Muscle of leg (tissue), 16 donors: Measurements from ENCODE around the gene HAPLN2. TPM values are rescaled to one million over a fixed set of nuclear protein-coding genes. Genes with fewer than 3 reads are reported as not detected.

Experiments used
- DNase-seq: peaks from one replicate; pipeline ENCODE4 v3.0.0; 2013
- H3K27ac ChIP-seq: one replicate; pipeline ENCODE4 v1.5.1; 2013; ENCODE audit warnings: mild to moderate bottlenecking, low read length, control low read depth
- H3K27me3 ChIP-seq: one replicate; pipeline ENCODE4 v1.6.1; 2013; ENCODE audit warnings: low read length; ENCODE audit not compliant: control insufficient read depth, insufficient read depth
- H3K36me3 ChIP-seq: one replicate; pipeline ENCODE4 v1.6.1; 2013; ENCODE audit warnings: low read length; ENCODE audit not compliant: control insufficient read depth, insufficient read depth
- H3K4me1 ChIP-seq: one replicate; pipeline ENCODE4 v1.6.1; 2013; ENCODE audit warnings: low read length; ENCODE audit not compliant: control insufficient read depth, insufficient read depth
- H3K4me3 ChIP-seq: one replicate; pipeline ENCODE4 v1.5.1; 2013; ENCODE audit warnings: low read length, control low read depth
- H3K9me3 ChIP-seq: replicated peaks from 2 replicates; pipeline ENCODE4 v1.6.1; 2013; ENCODE audit warnings: low read depth, low read length; ENCODE audit not compliant: control insufficient read depth
- WGBS: methylation state at CpG from one replicate; pipeline ENCODE4 v1.1.5; 2013; ENCODE audit warnings: missing lambda C conversion rate; ENCODE audit not compliant: insufficient coverage; 5-methylcytosine and 5-hydroxymethylcytosine counted together
- long read RNA-seq, 11 donors: transcript quantifications; one replicate each; lab custom pipeline, GENCODE V29; 2026
- polyA plus RNA-seq, 8 donors: library from polyadenylated mRNA; unstranded; fragments of 120-200 nt; gene quantifications; one replicate each; pipeline versions ENCODE4 v1.2.1 to v1.2.3, GENCODE V29; 2013; ENCODE audit warnings: inconsistent platforms in 1 of 8, low replicate concordance in 1 of 8; ENCODE audit not compliant: insufficient read length in 8 of 8, insufficient read depth in 1 of 8
- total RNA-seq: library from RNA; stranded (reverse); fragments of 120-200 nt; gene quantifications from one replicate; pipeline ENCODE4 v1.2.4, GENCODE V29; 2013

HAPLN2 gene
- total RNA-seq = 0.44 TPM
- under 1 TPM; 0.11 to 0.75 (median 0.41) TPM for polyA plus RNA-seq
- long read RNA-seq, donor 1 = 0 reads
- long read RNA-seq, donor 2 = 0 reads
- long read RNA-seq, donor 3 = 0 reads
- long read RNA-seq, donor 4 = 0 reads
- long read RNA-seq, donor 5 = 0 reads
- long read RNA-seq, donor 6, partial matches to known transcripts = 0 of 1 reads
- long read RNA-seq, donor 6, other reads (novel, unspliced or antisense) = 0 of 1 reads
- long read RNA-seq, donor 7 = 0 reads
- long read RNA-seq, donor 8 = 0 reads
- long read RNA-seq, donor 9 = 0 reads
- long read RNA-seq, donor 10 = 0 reads
- long read RNA-seq, donor 11 = 0 reads

- DNase-seq = no peak
- Histone ChIP-seq H3K36me3 (no peaks in the 10 kb centered on the region), H3K27me3 (peaks cover 54% of the 10 kb centered on the region), H3K4me1 (peaks cover 6% of the 10 kb centered on the region), H3K9me3 (no peaks in the 10 kb centered on the region), H3K27ac (no peak within 1 kb of the TSS), H3K4me3 (no peak within 1 kb of the TSS)
- WGBS = 6% methylated on average over 3 of the region's 7 CpGs
Observed at GRCh38 chr1:156618853-156619581, at the start of gene HAPLN2. Gene HAPLN2 (plus strand): TSS chr1:156619415. CDS start chr1:156623491, 4,076 bp downstream.

DNA sequence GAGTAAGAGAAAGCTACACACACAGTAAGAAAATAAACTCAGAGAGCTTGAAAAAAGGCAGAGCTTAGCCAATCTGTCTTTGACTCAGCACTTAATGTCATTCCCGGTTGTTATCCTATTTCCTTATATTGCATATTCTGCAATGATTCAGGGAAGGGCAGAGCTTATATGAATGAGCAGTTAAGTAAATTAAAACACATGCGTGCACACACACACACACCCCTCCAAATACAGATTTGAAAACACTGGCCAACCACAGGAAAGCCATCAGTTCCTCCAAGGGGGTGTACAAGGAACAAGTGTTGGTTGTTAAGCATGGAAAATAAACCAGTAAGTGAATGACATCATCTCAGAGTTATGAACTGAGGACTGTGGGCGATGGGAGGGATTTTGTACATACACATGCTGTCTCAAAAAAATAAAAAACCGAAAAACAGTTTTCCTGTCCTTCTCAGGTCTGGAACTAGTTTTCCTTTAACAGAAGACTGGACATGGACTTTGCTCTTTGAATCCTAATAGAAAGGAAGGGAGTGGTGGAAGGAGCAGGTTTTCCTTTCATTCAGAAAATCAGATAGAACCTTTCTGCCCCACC, 47.9 kb upstream of the HAPLN2 start:
- Histone ChIP-seq H3K27ac (no peak overlapping the region), H3K4me1 (peaks cover 8% of the 10 kb centered on the region), H3K4me3 (peak overlapping the region; percentile 51), H3K36me3 (peaks cover 5% of the 10 kb centered on the region), H3K27me3 (peaks cover 9% of the 10 kb centered on the region), H3K9me3 (no peaks in the 10 kb centered on the region)
- no CpG with 5 or more reads among the region's 4 CpGs for WGBS
- DNase-seq = peak; percentile 71

DNA sequence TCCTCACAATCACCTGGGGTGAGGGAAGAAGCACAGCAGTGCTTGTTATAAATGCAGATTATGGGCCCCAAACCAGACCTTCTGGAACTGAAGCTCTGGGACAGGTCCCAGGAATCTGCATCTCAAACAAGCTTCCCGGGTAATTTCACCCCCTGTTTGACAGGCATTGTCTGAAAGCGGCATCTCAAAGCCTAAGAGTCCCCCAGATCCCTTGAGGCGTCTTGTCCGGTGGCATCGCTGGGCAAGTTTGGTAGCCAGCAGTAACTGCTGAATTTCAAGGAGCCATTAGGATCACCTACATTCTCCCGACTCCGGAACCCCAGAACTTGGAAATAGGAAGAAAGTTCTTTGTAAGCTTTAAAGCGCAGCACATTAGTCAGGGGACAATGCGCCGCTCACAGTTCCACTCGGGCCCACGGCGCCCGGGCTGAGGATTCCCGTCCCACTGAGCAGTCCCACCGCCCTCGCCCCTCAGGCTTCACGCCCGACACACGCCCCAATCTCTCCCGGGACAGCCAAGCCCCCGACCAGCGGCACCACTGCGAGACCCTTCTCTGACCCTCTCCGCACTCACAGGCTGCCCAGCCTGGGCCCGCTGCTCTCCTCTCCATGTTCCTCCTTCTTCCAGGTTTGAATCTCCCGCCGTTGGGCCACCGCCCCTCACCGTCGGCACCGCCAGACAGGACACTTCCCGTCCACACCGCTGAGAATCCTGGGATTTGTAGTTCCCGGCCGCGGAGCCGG, 47.1 kb upstream of the HAPLN2 start, which contains the start of gene IQGAP3:
Gene IQGAP3 (minus strand): TSS at position 647 of the 744 bp plus-strand sequence. CDS start 36 bp downstream, at position 611.
- Histone ChIP-seq H3K9me3 (no peaks in the 10 kb centered on the region), H3K36me3 (peaks cover 5% of the 10 kb centered on the region), H3K27ac (no peak within 1 kb of the TSS), H3K4me3 (peak within 1 kb of the TSS; percentile 51), H3K27me3 (peaks cover 9% of the 10 kb centered on the region), H3K4me1 (peaks cover 8% of the 10 kb centered on the region)
- DNase-seq = peak; percentile 91
- WGBS = 0% methylated on average over 38 of the region's 38 CpGs

DNA sequence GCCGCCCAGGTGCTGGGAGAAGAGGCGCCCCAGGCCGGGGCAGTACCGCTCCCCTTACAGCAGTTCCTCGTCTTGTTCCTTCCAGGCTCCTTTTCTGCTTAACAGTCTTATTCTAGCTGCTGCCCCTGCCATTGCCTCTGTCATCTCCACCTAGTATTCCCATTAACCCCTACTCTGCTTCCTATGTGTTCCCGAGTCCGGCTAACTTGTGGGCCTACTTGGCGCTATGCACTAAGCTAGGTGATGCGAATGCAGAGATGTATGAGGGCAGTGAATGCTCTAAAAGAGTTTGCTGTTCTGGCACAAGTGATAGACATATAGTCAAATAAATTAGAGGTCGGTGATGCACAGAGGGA, 46.6 kb upstream of the HAPLN2 start:
- Histone ChIP-seq H3K27ac (no peak overlapping the region), H3K36me3 (no peaks in the 10 kb centered on the region), H3K27me3 (peaks cover 9% of the 10 kb centered on the region), H3K4me3 (peak overlapping the region; percentile 51), H3K9me3 (no peaks in the 10 kb centered on the region), H3K4me1 (peaks cover 8% of the 10 kb centered on the region)
- 26% methylated on average over 7 of the region's 10 CpGs for WGBS
- DNase-seq = no peak

DNA sequence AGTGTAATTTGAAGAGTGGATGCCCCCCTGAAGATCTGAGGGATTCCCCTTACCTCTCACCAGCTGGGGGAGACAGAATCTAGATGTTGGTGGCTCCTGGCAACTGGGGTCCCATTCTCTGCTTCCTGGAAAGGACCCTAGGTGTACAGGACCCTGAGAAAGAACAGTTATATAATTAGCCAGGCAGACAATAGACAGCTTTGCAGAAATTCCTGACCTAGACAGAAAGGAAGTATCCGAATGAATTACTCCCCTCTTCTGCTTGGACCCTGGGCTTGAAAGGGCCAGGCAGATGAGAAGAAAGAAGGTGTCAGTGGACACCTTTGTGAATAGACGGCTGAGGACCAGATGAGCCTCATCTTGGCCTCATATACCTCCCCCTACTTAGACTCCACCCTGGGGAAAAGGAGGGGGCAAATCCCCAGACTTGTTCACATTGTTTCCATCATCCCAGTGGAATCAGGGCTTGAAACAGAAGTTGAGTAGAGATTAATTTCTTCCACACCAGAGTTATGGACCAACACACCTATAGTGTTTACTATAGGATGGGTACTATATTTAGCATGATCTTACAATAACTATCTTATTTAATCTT, 45.1 kb upstream of the HAPLN2 start:
- H3K4me3 ChIP-seq = no peak overlapping the region
- WGBS = no CpG with 5 or more reads among the region's 2 CpGs
- peaks cover 9% of the 10 kb centered on the region for H3K27me3 ChIP-seq
- H3K9me3 ChIP-seq = no peaks in the 10 kb centered on the region
- H3K27ac ChIP-seq = no peak overlapping the region
- H3K36me3 ChIP-seq = no peaks in the 10 kb centered on the region
- no peak for DNase-seq
- H3K4me1 ChIP-seq = peaks cover 8% of the 10 kb centered on the region

- DNase-seq = no peak
- H3K4me1 ChIP-seq = peaks cover 6% of the 10 kb centered on the region
- no peaks in the 10 kb centered on the region for H3K36me3 ChIP-seq
- H3K27me3 ChIP-seq = peaks cover 9% of the 10 kb centered on the region
- no peak overlapping the region for H3K4me3 ChIP-seq
- H3K27ac ChIP-seq = no peak overlapping the region
- no peaks in the 10 kb centered on the region for H3K9me3 ChIP-seq
- WGBS = 59% methylated on average over 2 of the region's 3 CpGs
Observed at GRCh38 chr1:156577550-156577949, 41.7 kb upstream of the HAPLN2 start.

GRCh38 chr1:156578055-156578454, 41.2 kb upstream of the HAPLN2 start:
- H3K4me1 ChIP-seq = peaks cover 5% of the 10 kb centered on the region

GRCh38 chr1:156579472-156579871, 39.7 kb upstream of the HAPLN2 start, which contains the start of gene TTC24:
Gene TTC24 (plus strand): TSS chr1:156579723. CDS start chr1:156581365, 1,642 bp downstream.
- H3K9me3 ChIP-seq = no peaks in the 10 kb centered on the region
- peaks cover 5% of the 10 kb centered on the region for H3K27me3 ChIP-seq
- no peak within 1 kb of the TSS for H3K4me3 ChIP-seq
- H3K27ac ChIP-seq = no peak within 1 kb of the TSS
- WGBS = 71% methylated on average over 1 of the region's 5 CpGs
- DNase-seq = no peak
- peaks cover 5% of the 10 kb centered on the region for H3K4me1 ChIP-seq
- no peaks in the 10 kb centered on the region for H3K36me3 ChIP-seq

More at GRCh38 chr1:156578055-156578454, 41.2 kb upstream of the HAPLN2 start:
- Histone ChIP-seq H3K4me3 (no peak overlapping the region), H3K36me3 (no peaks in the 10 kb centered on the region), H3K27ac (no peak overlapping the region), H3K9me3 (no peaks in the 10 kb centered on the region), H3K27me3 (peaks cover 9% of the 10 kb centered on the region)
- no peak for DNase-seq
- no CpG with 5 or more reads among the region's 7 CpGs for WGBS

- H3K36me3 ChIP-seq = no peaks in the 10 kb centered on the region
- no peak overlapping the region for H3K27ac ChIP-seq
- no peak overlapping the region for H3K4me3 ChIP-seq
- DNase-seq = no peak
- peaks cover 10% of the 10 kb centered on the region for H3K27me3 ChIP-seq
- WGBS = 76% methylated on average over 19 of the region's 21 CpGs
- H3K4me1 ChIP-seq = peaks cover 5% of the 10 kb centered on the region
- H3K9me3 ChIP-seq = no peaks in the 10 kb centered on the region
Observed at GRCh38 chr1:156581661-156582387, 37.4 kb upstream of the HAPLN2 start.
